DMS153 (cell line): Measurements from ENCODE around the gene NEK7.

ENCODE experiments used
- DNase-seq: peaks from one replicate; lab custom pipeline; 2025; lab: John Stamatoyannopoulos, UW

The NEK7 gene

DNA sequence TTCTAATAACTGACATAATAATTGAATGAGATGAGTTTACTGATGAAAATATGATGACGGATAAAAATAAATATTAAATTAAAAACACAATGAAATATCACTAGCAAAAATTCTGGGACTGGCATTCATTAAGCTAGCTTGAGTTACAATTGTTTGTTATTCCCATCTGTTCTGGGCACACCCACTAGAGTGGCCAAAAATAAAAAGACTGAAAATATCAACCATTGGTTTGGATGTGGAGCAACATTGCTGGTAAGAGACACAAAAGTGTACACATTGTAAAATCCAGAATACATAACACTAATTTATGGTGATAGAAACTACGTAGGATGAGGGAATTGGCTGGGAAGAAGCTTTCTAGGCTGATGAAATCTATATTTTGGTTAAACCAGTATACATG lies 9.6 kb upstream of the NEK7 start:
- no peak for DNase-seq

DNA sequence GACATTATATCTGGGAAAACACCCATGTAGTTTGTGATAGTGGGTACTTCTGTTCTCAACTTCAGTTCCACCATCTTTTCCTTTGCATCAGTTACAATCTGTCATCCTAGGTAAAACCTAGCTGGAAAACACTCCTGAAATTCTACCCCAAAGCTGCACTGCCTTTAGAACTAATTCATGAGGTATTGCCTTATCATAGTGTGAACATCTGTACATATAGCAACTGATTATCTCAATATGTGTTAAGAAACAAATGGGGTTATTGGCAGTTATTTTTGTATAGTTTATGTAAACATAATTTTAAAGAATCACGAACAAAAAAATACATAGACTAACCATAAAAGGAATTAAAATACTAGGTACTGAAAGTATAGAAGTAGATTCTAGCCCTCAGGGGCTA lies 6.4 kb upstream of the NEK7 start:
- DNase-seq = no peak

DNA sequence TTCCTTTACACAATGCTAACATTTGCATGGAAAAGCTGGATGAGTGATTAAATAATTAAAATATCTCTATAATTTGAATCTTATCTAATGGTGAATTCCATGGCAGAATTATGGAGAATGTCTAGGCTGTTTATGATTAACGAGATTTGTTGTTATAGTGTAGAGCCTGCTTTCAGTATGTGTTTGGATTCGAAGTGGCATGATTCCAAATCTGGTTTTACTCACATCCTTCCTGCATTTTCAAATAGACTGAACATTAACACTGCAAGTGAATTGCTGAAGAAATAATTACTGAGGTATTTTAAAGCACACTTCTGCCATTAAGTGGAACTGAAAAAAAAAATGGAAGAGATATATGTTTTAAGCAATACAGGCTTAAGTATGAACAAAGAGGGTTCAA lies 5.1 kb upstream of the NEK7 start:
- DNase-seq = peak; percentile 14

DNA sequence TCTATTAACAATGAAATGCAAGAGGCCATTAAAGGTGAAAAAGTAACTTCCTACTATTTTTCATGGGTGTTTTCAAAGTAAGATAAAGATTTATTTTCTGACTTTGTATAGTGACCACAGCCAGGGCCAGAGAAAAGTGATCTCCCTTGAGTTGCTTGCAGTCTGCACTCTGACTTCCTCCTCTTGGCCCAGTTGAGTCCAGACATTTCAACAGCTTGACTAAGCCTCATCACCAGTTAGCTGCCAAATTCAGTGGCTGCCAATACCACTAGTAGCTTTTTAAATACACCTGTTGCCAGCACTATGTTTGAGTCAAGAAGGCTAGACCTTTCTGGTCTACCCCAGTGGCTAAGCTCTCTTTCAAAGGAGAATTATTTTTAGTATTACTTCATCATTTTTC lies 3.7 kb upstream of the NEK7 start:
- no peak for DNase-seq

DNA sequence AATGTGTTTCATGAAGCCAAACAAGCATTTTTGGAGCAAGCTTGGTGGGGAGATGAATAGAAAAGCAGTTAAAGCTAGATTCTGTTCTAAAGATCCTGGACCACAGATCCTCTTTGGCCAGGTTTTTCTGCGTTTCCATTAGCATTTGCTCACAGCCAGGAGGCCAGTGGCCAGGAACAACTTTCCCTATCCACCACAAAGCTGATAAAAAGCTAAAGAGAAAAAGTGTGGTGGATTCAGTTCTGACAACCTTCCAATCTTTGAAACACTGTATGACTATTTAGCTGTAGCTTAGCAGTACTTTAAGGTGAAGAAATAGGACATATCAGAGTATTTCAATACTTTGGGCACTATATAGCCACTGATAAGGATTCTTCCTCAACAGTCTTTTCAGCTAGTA lies 3.0 kb upstream of the NEK7 start:
- DNase-seq = no peak

DNA sequence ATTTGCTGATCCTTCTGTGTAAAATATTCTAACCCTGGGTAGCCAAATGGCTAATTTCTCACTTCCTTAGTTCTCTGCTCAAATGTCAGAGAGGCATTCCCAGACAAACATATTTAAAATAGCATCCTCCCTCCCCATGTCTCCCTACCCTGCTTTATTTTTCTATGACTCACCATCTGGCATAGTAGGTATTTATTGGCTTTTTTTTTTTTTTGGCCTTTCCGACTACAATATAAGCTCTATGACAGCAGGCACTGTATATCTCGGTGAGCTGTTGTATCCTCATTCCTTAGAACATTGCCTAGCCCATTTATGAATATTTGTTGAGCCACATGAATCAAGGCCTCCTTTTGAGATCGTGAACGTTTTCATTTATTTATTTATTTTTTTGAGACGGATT lies 1.5 kb upstream of the NEK7 start:
- no peak for DNase-seq

DNA sequence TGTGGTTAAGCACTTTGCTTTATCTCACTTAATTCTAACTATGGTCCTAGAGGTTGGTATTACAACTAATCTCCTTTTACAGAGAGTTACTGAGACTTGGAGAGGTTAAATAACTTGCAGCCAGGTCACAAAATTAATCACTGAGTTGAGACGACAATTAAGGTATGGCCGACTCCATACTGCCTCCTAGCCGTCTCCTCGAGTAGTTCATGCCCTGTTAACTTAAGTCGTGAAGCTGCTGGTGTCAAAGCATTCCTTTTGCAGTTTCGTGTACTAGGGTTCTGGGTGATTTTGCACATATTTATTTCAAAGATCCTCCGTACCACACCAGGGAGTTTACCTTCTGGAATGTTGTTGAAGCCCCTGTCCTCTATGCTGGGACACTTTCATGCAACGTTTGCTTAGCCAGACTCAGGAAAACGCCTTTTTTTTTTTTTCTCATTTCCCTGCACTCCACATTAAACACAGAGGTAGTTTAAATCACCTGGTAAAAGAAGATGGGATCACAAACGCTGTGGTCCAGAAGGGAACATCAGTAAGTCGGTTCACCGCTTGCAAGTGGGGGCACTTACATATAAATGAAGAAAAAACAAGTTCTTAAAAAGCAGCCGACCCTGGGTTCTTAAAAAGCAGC lies 570 bp upstream of the NEK7 start:
- peak; percentile 49 for DNase-seq

DNA sequence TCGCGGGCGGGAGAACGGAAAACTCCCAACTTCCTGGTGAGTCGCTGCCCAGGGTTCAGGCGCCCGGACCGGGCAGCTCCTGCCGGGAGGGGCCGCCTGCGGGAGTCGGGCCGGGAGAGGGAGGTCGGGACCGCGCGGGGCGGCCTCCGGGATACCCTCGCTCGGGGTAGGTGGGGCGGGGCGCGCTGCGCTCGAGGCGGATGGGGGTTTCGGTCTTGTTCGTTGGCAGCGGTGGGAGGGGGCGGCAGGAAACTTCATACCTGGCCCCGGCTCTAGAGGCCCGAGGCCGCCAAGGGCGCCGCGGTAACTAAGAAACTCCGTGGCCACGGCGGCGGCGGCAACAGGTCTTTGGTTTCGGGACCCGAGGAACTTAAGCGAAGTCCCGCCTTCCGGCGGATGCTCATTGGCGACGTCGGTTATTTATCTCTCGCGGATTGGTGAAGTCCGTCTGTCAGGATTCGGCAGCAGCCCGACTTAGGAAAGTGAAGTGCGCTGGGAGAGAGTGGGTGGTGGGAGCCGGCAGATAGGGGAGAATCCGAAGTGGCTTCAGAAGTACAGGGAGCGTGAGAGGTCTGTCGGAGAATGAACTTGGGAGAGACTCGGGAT lies 546 bp downstream of the NEK7 start:
- peak; percentile 88 for DNase-seq

DNA sequence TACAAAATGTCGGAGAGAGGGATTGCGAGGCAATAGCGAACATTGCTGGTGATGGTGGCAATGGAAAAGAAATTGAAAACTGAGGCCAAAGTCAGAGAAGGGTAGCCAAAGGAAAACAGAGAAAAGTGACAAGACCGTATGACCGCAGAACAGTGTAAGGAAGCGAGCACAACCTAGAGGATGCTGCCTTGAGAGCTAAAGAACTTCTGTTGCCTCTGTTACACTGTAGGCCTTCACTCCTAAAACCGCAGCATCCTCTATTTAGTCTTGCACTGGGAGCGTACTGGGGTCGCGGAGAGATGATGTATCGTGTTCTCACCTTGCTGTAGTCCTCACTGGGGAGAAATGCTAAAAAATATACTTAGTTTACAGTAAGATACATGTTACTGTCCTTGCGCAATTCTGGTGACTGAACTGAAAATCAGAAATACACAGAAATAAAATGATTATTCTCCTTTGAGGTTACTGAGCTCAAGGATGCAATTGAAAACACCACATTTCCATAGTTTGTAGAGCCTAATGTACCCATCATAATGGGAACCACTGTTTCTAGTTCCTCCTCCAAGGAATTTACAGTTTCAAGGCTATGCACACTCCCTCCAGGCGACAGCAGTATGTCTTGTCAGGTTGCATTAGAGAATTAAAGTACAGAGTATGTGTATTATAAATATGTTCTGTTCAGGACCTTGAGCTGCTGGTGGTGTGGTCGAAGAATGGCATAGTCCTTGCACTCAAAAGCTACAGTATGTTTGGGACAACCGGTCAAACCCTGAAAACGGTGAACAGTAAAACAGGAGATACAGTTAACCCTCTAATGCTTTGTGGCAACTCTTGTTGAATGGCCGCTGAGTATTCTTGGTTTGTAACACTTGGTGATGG lies 1.3 kb downstream of the NEK7 start:
- no peak for DNase-seq

DNA sequence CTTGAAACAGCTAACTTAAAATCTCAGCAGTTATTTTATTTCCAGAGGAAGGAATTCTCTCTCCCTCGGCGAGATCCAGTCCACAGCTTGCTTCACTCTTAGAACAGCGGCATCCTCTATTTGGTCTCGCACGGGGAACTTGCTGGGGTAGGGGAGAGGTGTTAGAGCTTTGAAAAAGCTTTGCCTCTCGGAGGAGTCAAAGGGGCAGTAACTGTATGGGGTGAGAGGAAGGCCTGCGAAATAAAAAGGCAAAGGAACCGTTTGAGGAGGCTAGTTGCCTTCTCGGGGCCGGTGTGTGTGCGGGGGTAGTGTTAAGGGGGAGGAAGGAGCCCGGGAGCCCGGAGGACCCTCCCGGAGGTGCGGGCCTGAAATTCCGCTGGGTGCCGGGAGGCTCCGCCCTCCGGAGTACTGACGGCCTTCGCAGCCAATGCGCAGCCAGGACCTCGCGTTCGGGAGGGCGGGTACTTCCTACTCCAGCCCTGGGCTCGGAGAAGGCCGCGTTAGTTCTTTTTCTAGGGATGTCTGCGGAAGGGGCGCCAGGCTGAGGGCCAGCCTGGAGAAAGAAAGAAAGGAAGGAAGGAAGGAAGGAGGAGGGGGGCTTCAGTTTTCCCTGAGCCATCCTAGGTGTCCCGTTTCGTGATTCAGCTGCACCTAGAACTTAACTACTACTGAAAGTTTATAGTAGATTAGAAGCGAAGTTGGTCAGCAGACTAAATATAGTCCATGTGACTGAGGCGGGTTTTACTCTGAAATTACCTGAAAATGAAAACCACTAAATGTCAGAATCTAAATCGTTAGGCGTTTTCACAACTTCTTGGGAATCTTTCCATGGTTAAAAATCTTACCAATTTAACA lies 2.2 kb downstream of the NEK7 start:
- peak; percentile 84 for DNase-seq

DNA sequence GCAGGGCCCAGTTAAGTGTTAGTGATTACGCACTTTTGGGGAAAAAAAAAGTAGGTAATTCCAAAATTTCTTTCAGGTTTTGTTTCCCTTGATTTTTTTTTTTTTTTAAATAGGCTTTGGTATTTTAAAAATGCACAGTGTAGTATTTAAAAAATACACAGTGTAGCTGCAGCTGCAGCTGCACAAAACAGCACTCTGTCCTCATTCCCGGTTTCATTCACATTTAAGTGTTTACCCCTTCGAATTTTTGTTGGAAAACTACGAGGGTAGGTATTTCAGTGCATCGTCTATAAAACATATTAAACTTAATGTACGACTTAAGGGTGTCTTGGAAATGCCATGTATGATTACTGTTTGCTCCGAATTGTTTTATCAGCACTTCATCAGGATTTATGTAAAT lies 3.4 kb downstream of the NEK7 start:
- DNase-seq = no peak

DNA sequence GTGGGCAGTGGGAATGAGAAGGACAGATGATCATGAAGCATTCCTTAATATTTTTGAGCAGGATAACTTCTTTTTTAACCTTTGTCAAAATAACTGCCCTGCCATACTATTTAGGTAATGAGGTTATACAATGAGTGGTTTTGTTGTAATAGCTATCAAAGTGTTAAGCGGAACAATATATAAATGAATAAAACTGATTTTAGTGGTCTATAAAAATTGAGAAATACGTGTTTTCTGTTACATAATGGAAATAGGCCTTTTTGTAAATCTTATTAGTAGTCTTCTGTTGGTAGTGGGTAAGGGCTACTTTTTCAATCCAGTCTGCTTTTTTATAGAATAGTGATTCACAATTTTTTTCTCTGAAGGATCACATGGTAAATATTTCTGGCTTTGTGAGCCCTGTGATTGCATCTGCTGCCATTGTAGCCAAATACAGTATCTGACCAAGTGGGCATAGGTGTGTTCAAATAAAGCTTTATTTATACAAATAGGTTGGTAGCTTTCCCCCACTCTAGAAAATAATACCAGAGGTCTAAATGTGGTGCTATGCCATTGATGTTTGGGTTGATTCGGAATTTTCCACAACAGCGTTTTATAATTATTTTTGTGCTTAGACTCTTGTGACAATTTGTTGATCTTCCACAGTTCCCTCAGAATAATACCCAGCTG lies 4.3 kb downstream of the NEK7 start:
- DNase-seq = no peak

DNA sequence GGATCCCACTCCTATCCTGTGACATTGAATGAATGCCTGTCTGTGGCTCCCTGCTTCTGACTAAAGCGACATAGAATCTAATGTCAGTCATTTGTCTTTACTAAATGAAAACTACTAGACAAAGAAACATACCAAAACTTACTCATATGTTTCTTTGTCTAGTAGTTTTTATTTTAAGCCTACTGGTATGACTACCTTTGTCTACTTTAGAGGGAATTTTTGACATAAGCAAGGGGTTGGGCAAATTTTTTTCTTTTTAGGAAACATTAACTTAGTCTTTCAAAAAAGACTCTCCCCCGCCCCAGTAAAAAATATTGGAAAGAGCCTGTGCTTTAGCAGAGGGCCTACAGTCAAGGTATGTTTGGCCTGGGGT lies 4.9 kb downstream of the NEK7 start:
- no peak for DNase-seq

DNA sequence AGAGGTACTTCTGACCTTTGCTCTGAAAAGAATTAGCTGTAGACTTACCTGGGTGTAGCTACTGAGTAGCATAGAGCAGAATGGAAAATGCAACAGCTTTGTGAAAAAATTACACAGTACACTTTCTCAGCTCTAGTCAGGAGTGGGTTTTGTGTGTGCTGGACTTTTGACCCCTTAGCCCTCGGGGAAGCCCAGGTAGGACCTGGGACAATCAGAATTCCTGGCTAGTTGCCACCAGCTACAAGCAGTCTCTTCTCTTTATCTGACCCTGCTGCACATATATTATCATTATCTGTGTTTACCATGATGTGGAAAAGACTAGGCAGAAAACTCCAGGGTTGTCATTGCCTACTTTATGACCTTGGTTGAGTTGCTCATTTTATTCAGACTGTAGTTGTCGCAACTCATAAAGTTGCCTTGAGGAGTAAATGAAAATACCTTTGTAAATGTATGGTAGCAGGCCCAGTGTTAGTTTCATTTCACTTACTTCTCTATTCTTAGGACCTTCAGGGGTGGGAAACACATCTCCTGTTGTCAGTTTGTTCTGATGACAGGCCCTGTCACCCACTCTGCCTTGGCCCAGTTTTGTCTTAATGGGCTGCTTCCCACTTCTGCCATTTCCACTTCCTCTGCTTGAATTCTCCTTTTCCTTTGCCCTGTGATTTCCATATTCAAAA lies 5.4 kb downstream of the NEK7 start:
- DNase-seq = no peak

DNA sequence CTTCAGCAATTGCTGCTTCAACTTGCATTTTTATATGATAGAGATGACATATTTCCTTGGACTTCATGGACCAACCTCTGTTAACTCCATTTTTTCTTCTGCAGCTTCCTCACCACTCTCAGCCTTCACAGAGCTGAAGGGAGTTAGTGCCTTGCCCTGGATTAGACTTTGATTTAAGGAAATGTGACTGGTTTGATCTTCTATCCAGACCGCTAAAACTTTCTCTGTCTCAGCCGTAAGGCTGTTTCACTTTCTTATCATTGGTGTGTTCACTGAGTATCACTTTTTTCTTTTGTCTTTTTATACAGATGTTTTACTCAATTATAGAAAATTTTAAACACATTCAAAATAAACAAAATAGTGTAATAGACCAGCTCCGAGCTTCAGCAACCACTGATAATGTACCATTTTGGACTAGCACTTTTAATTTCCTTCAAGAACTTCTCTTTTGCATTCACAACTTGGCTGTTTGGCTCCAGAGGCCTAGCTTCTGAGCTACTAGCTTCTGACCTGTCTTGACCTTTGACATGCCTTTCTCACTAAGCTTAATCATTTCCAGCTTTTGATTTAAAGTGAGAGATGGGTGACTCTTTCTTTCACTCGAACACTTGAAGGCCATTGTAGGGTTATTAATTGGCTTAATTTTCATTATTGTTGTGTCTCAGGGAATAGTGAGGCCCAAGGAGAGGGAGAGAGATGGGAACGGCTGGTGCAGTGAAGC lies 9.3 kb downstream of the NEK7 start:
- no peak for DNase-seq

DNA sequence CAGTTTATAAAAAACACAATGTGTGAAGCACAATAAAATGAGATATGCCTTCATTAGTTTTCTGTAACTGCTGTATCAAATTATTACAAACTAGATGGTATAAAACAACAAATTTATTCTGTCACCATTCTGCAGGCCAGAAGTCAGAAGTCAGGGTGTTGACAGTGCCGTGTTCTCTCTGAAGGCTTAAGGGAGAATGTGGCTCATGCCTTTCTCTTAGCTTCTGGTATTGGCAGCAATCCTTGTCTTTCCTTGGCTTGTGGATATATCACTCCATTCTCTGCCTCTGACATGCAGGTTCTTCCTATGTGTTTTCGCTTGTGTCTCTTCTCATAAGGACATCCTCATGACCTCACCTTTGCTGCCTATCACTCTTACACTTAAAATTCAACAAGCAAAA lies 10.1 kb downstream of the NEK7 start:
- no peak for DNase-seq

DNA sequence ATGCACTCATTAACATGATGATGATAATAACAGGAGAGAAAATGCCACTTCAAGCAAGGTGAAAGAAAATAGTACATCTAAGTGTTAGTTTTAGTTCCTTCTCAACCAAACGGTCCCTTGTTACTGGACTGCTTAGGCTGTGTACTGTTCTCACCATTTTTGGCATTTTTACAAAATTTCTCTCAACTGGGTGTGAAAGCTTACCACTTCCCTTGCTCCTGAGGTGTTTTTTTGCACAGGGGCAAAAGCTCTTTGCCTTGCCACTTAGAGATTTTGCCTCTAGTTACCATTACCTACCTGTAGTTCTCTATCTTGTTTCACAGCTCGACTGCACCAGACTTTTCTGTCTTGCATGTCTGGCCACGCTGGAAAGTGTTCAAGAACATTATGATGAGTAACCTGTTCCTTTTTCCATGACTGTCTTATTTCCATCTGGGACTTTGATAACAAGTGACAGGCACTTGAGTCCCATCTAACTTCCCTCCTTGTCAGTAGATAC lies 10.7 kb downstream of the NEK7 start:
- DNase-seq = no peak

DNA sequence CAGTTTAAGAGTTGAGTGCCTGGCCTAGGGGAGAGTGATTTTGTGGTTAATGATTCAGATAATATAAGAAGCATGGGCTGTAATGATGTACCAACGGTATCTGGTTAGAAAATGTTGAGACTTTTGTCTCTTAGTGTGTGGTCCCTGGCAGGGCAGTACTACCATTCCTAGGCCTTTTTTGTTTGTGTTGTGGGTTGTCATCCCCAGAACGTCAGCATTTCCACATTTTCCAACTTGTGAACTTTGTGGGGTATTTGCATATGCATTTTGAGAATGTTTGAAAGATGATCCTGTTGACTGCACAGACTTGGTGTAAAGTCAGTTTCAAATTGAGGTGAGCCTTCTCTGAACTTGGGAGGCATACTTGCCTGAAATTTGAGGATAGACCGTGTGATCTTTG lies 11.4 kb downstream of the NEK7 start:
- no peak for DNase-seq

DNA sequence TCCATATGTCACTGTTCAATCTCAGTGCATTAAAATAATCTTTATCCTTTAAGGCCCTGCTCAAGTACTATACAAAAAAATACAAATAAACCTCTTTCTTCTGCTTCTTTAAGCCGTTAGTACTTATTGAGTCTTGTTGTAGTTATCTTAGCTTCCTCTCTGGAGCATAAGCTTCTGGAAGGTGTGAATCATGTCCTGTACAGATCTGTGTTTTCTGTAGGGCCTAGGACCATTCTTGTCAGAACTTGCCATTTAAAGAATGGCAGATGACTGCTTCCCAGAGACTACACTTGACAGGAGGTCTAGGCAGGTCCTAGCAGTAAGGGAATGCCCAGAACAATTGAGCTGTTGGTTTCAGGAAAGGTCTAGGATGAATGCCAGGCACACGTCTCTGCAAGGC lies 12.9 kb downstream of the NEK7 start:
- DNase-seq = no peak
